Measurements from ENCODE around the gene CLN6.
"Not testable (repeated sequence)": the region's sequence is repeated elsewhere in the genome, so short reads cannot be mapped to it uniquely, and the experiment has no call there.

Gene CLN6

GRCh38 chr15:68222432-68222743 lies 7.1 kb downstream of the CLN6 start:
- not testable (repeated sequence) for H3K4me3 ChIP-seq (ENCODE audit: low read depth, low read length); H3K4me1 ChIP-seq (ENCODE audit: control insufficient read depth, insufficient read depth, low read length); H3K9ac ChIP-seq (ENCODE audit: low read depth, low read length); H3K27me3 ChIP-seq (ENCODE audit: control insufficient read depth, insufficient read depth, low read length); H3K9me3 ChIP-seq (ENCODE audit: control insufficient read depth, insufficient read depth, low read length); H3K27ac ChIP-seq (ENCODE audit: low read depth, low read length)
- H3K36me3 ChIP-seq (ENCODE audit: control insufficient read depth, insufficient read depth, low read length) = peaks cover 19% of the 10 kb centered on the region

GRCh38 chr15:68221530-68222431 lies 7.7 kb downstream of the CLN6 start:
- H3K4me3 ChIP-seq (ENCODE audit: low read depth, low read length); H3K4me1 ChIP-seq (ENCODE audit: control insufficient read depth, insufficient read depth, low read length); H3K27me3 ChIP-seq (ENCODE audit: control insufficient read depth, insufficient read depth, low read length); H3K9me3 ChIP-seq (ENCODE audit: control insufficient read depth, insufficient read depth, low read length); H3K9ac ChIP-seq (ENCODE audit: low read depth, low read length); H3K27ac ChIP-seq (ENCODE audit: low read depth, low read length): not testable (repeated sequence)
- H3K36me3 ChIP-seq (ENCODE audit: control insufficient read depth, insufficient read depth, low read length) = peaks cover 25% of the 10 kb centered on the region

- Histone ChIP-seq H3K9me3 (ENCODE audit: control insufficient read depth, insufficient read depth, low read length) (peaks cover 4% of the 10 kb centered on the region; the same call in 1 of the 2 replicates), H3K36me3 (ENCODE audit: control insufficient read depth, insufficient read depth, low read length) (peaks cover 33% of the 10 kb centered on the region), H3K9ac (ENCODE audit: low read depth, low read length) (no peak overlapping the region), H3K4me1 (ENCODE audit: control insufficient read depth, insufficient read depth, low read length) (no peaks in the 10 kb centered on the region), H3K27ac (ENCODE audit: low read depth, low read length) (no peak overlapping the region), H3K4me3 (ENCODE audit: low read depth, low read length) (no peak overlapping the region), H3K27me3 (ENCODE audit: control insufficient read depth, insufficient read depth, low read length) (no peaks in the 10 kb centered on the region)
Measured at GRCh38 chr15:68220967-68221366, 8.6 kb downstream of the CLN6 start.

- peaks cover 4% of the 10 kb centered on the region; the same call in 1 of the 2 replicates for H3K9me3 ChIP-seq (ENCODE audit: control insufficient read depth, insufficient read depth, low read length)
- no peaks in the 10 kb centered on the region for H3K4me1 ChIP-seq (ENCODE audit: control insufficient read depth, insufficient read depth, low read length)
- peaks cover 38% of the 10 kb centered on the region for H3K36me3 ChIP-seq (ENCODE audit: control insufficient read depth, insufficient read depth, low read length)
- no peak overlapping the region for H3K9ac ChIP-seq (ENCODE audit: low read depth, low read length)
- H3K27ac ChIP-seq (ENCODE audit: low read depth, low read length) = no peak overlapping the region
- no peaks in the 10 kb centered on the region for H3K27me3 ChIP-seq (ENCODE audit: control insufficient read depth, insufficient read depth, low read length)
- H3K4me3 ChIP-seq (ENCODE audit: low read depth, low read length) = no peak overlapping the region
Measured at GRCh38 chr15:68220489-68220888, 9.0 kb downstream of the CLN6 start.

- no peak overlapping the region for H3K9ac ChIP-seq (ENCODE audit: low read depth, low read length)
- peaks cover 4% of the 10 kb centered on the region; the same call in 1 of the 2 replicates for H3K9me3 ChIP-seq (ENCODE audit: control insufficient read depth, insufficient read depth, low read length)
- H3K4me1 ChIP-seq (ENCODE audit: control insufficient read depth, insufficient read depth, low read length) = no peaks in the 10 kb centered on the region
- H3K4me3 ChIP-seq (ENCODE audit: low read depth, low read length) = no peak overlapping the region
- peaks cover 40% of the 10 kb centered on the region for H3K36me3 ChIP-seq (ENCODE audit: control insufficient read depth, insufficient read depth, low read length)
- H3K27ac ChIP-seq (ENCODE audit: low read depth, low read length) = no peak overlapping the region
- H3K27me3 ChIP-seq (ENCODE audit: control insufficient read depth, insufficient read depth, low read length) = no peaks in the 10 kb centered on the region
Measured at GRCh38 chr15:68218847-68219798, 10.4 kb downstream of the CLN6 start.

GRCh38 chr15:68218331-68218730 lies 11.2 kb downstream of the CLN6 start:
- no peaks in the 10 kb centered on the region for H3K27me3 ChIP-seq (ENCODE audit: control insufficient read depth, insufficient read depth, low read length)
- H3K4me3 ChIP-seq (ENCODE audit: low read depth, low read length) = no peak overlapping the region
- no peak overlapping the region for H3K27ac ChIP-seq (ENCODE audit: low read depth, low read length)
- no peak overlapping the region for H3K9ac ChIP-seq (ENCODE audit: low read depth, low read length)
- no peaks in the 10 kb centered on the region for H3K4me1 ChIP-seq (ENCODE audit: control insufficient read depth, insufficient read depth, low read length)
- H3K36me3 ChIP-seq (ENCODE audit: control insufficient read depth, insufficient read depth, low read length) = peaks cover 40% of the 10 kb centered on the region
- H3K9me3 ChIP-seq (ENCODE audit: control insufficient read depth, insufficient read depth, low read length) = peaks cover 2% of the 10 kb centered on the region; the same call in 1 of the 2 replicates

- Histone ChIP-seq H3K27ac (ENCODE audit: low read depth, low read length) (no peak overlapping the region), H3K9ac (ENCODE audit: low read depth, low read length) (no peak overlapping the region), H3K4me1 (ENCODE audit: control insufficient read depth, insufficient read depth, low read length) (no peaks in the 10 kb centered on the region), H3K36me3 (ENCODE audit: control insufficient read depth, insufficient read depth, low read length) (peaks cover 40% of the 10 kb centered on the region), H3K27me3 (ENCODE audit: control insufficient read depth, insufficient read depth, low read length) (no peaks in the 10 kb centered on the region), H3K9me3 (ENCODE audit: control insufficient read depth, insufficient read depth, low read length) (no peaks in the 10 kb centered on the region), H3K4me3 (ENCODE audit: low read depth, low read length) (no peak overlapping the region)
Measured at GRCh38 chr15:68217341-68217740, 12.2 kb downstream of the CLN6 start.

DNA sequence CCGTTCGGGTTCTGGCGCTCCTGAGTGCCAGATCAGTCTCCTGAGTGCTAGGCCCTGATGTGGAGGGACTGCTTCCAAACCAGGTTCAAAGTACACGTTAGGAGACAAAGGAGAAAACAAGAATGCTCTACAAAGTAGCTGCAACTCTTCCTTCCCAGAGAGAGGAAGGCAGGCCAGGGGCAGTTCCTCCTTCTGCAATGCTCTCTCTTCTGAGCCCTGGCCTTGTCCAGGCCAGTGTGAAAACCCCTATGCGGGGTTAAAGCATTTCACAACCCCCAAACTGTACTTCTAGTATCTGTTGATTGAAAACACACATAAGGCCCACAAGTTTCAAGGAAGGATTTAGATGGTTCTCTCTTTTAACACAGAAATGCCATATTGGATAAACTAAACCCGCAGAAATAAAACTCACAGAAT lies 14.7 kb downstream of the CLN6 start:
- H3K27ac ChIP-seq (ENCODE audit: low read depth, low read length) = no peak overlapping the region
- no peaks in the 10 kb centered on the region for H3K9me3 ChIP-seq (ENCODE audit: control insufficient read depth, insufficient read depth, low read length)
- no peaks in the 10 kb centered on the region for H3K27me3 ChIP-seq (ENCODE audit: control insufficient read depth, insufficient read depth, low read length)
- no peak overlapping the region for H3K9ac ChIP-seq (ENCODE audit: low read depth, low read length)
- no peak overlapping the region for H3K4me3 ChIP-seq (ENCODE audit: low read depth, low read length)
- peaks cover 48% of the 10 kb centered on the region for H3K36me3 ChIP-seq (ENCODE audit: control insufficient read depth, insufficient read depth, low read length)
- peaks cover 3% of the 10 kb centered on the region; the same call in 1 of the 2 replicates for H3K4me1 ChIP-seq (ENCODE audit: control insufficient read depth, insufficient read depth, low read length)

DNA sequence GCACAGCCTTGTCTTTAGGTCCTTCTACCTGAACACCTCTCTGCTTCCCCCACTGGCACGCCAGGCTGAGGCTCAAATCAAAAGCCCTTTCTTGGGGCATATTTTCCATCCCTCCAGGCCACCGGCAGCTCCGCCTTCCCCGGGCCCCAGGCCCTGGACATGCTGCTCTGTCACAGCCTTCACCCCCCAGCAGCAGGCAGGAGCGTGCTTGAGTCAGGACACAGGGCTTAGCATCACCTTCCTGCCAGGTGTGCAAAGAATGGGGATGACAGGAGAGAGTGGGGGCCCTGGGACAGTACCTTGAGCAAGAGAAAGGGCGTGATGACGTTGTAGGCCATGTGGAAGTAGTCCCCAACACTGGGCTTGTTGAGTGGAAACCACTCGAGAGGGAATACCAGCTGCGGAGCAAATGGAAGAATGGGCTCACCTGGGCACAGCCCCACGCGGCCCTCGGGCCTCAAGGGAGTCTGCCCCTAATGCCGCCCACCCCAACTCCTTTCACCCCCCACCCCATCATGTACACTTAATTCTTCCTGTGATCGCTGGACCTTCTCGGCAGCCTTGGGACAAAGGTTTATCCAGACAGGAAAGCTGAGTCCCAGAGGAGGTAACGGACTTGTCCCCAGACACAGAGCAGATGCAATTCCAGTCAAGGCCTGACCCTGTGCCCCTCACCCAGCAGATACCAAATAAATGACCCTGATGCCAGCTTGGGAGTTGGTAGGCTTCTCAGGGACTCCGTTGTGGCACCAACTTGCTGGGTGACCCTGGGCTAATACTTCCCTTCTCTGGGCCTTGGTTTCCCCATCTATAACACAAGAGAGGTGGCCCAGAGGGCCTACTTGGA lies 15.3 kb downstream of the CLN6 start:
- Histone ChIP-seq H3K9ac (ENCODE audit: low read depth, low read length) (no peak overlapping the region), H3K36me3 (ENCODE audit: control insufficient read depth, insufficient read depth, low read length) (peaks cover 47% of the 10 kb centered on the region), H3K4me3 (ENCODE audit: low read depth, low read length) (no peak overlapping the region), H3K27me3 (ENCODE audit: control insufficient read depth, insufficient read depth, low read length) (no peaks in the 10 kb centered on the region), H3K4me1 (ENCODE audit: control insufficient read depth, insufficient read depth, low read length) (peaks cover 3% of the 10 kb centered on the region; the same call in 1 of the 2 replicates), H3K27ac (ENCODE audit: low read depth, low read length) (no peak overlapping the region), H3K9me3 (ENCODE audit: control insufficient read depth, insufficient read depth, low read length) (no peaks in the 10 kb centered on the region)

- not testable (repeated sequence) for H3K27ac ChIP-seq (ENCODE audit: low read depth, low read length); H3K27me3 ChIP-seq (ENCODE audit: control insufficient read depth, insufficient read depth, low read length); H3K4me3 ChIP-seq (ENCODE audit: low read depth, low read length); H3K9me3 ChIP-seq (ENCODE audit: control insufficient read depth, insufficient read depth, low read length); H3K4me1 ChIP-seq (ENCODE audit: control insufficient read depth, insufficient read depth, low read length); H3K9ac ChIP-seq (ENCODE audit: low read depth, low read length)
- peaks cover 47% of the 10 kb centered on the region for H3K36me3 ChIP-seq (ENCODE audit: control insufficient read depth, insufficient read depth, low read length)
Measured at GRCh38 chr15:68213491-68213845, 16.1 kb downstream of the CLN6 start.
